Caki2 (cell line): ENCODE data around the gene SLC39A3. TPM values are rescaled to one million over a fixed set of nuclear protein-coding genes. Genes with fewer than 3 reads are reported as not detected.

Source experiments
- DNase-seq: peaks from one replicate; pipeline ENCODE4 v3.0.0-alpha.2; 2015; ENCODE audit warnings: low read depth
- in situ Hi-C: cut with HindIII; loops from 2 replicates; pipeline ENCODE4 v1.10.0; 2016; ENCODE audit warnings: low sequenced_read_pairs, low pct_unique_long_range_greater_than_20kb, mixed read lengths
- total RNA-seq: library from RNA; depleted of rRNA; stranded (reverse); fragments of >200 nt; shearing (Covaris generic); gene quantifications from 2 replicates; pipeline ENCODE4 v1.2.3, GENCODE V29; 2014; ENCODE audit warnings: low replicate concordance; rRNA removed

The SLC39A3 gene, protein sequence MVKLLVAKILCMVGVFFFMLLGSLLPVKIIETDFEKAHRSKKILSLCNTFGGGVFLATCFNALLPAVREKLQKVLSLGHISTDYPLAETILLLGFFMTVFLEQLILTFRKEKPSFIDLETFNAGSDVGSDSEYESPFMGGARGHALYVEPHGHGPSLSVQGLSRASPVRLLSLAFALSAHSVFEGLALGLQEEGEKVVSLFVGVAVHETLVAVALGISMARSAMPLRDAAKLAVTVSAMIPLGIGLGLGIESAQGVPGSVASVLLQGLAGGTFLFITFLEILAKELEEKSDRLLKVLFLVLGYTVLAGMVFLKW
- 32.1 and 33.1 TPM in 2 replicates for total RNA-seq

DNA sequence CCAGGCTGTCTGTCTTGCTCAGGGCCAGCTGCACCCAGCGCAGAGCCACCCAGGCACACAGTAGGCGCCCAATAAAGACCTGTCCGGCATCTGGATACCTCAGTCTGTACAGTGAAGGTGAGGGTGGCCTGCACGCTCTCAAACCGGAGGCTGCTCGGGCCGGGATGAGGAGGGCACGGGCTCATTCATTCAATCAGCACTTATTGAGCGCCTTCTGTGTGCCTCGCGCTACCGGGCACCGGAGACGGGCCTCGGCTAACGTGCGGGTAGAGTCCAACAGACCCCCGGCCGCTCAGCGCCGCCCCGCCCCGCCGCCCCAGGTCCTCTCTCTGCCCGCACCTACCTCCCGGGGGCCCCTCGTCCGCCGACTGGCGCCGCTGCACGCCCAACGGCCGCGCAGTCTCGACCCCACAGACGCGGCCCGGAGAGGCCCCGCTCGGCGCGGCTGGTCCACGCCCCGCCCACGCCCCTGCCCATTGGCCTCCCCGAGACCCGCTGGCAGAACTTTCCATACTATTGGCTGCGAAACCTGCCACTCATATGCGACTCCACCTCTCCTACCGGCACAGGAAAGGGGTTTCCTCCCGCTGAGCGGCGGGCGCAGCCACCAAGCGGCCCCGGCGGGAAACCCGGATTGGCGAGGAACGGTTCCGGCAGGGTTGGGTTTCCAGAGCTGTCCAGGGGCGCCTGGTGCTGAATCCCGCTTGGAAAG, at the start of gene SLC39A3:
Gene SLC39A3, minus strand, starts transcription at position 416 of the 712 bp plus-strand sequence. CDS start 2,760 bp downstream, outside the sequence.
- peak; percentile 93 for DNase-seq
- in situ Hi-C loops, result no loop called here

DNA sequence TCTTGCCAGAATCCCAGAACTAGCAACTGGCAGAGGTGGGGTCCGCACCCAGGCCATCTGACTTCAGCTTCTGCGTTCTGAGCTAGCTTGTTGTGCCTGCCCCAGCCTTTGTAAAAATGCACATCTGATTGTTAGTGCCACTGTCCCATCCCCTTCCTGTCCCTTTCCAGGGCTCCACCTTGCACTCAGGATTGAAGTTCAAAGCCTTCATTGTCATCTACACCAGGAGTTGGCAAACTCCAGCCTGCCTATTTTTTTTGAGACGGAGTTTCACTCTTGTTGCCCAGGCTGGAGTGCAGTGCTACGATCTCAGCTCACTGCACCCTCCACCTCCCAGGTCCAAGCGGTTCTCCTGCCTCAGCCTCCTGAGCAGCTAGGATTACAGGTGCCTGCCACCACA, 48.4 kb upstream of the SLC39A3 start:
- in situ Hi-C loops, result no loop called here
- no peak for DNase-seq

DNA sequence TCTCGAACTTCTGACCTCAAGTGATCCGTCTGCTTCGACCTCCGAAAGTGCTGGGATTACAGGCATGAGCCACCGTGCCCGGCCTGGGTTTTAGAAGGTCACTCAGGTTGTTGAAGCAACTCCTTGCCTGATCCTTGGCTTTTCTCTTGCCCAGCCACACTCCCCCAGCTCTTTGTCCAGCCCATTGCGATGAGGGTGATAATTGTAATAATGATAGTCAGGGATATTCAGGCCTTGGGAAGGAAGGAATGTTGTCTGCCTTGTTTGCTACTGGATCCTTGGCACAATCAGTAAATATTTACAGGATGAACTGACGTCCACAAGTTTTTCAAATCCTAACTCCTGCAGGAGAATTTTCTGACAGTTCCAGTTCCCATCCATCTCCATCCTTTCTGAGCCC, 47.3 kb upstream of the SLC39A3 start:
- no peak for DNase-seq
- in situ Hi-C loops, result no loop called here

DNA sequence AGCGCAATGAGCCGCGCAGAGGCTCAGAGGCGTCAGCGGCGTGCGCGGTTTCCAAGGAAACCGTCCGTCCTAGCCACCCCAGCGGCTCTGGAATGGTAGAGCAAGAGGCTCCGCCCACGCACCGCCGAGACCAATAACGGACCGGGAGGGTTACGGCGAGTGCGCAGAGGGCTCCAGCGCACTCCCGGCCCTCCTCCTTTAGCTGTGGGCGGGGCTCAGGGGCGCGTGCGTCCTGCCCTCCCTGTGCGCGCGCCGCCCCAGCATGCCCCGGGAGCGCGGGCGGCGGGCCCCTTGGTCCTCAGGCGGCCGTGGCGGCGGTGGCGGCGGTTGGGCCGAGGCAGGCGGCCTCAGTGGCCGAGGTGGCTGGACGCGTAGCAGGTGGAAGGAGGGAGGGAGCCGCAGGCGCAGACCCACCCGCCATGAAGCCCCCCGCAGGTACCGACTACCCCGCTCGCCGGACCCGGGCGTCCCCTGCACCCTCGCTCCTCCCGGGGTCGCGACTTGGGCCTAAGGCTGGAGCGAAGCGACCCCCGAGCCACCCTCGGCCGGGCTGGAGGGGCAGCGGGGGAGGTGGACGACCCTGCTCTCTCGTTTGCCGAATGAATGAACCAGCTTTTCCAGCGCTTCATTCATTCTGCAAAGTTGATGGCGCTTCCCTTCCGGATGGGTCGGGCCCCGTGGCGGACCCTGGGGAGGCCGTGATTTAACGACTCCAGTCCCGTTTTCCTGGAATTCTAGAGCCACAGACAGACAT, 45.6 kb upstream of the SLC39A3 start, which contains the start of gene THOP1:
Gene THOP1, plus strand, starts transcription at position 260 of the 754 bp plus-strand sequence. Its CDS starts 160 bp downstream, at position 420.
- in situ Hi-C loops, result no loop called here
- DNase-seq, result peak; percentile 94

DNA sequence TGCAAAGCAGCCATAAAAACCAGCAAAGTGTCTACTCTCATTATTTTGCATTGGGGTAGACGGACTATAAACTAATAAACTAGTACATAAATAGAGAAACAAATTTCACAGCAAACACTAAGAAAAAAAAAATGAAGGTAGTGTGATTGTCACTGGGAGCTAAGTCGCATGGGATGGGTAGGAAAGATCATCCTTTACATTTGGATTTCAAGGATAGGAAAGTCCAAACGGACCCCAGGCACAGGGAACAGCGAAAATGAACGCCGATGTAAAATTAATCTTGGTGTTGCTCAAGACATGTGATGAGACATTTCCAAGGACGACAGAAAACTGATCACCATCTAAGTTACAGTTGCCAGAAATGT, 43.9 kb upstream of the SLC39A3 start:
- in situ Hi-C loops, result no loop called here
- DNase-seq, result no peak

GRCh38 chr19:2782936-2783780, 43.3 kb upstream of the SLC39A3 start, which contains the start of gene SGTA:
SGTA (minus strand) TSS chr19:2783273; CDS start chr19:2769068, 14,205 bp downstream.
- in situ Hi-C loops, result no loop called here
- DNase-seq, result peak; percentile 97

GRCh38 chr19:2782329-2782935, 42.6 kb upstream of the SLC39A3 start:
- in situ Hi-C loops, result no loop called here
- no peak for DNase-seq

GRCh38 chr19:2780284-2780683, 40.5 kb upstream of the SLC39A3 start:
- in situ Hi-C loops, result no loop called here

GRCh38 chr19:2779121-2779740, 39.4 kb upstream of the SLC39A3 start:
- no peak for DNase-seq
- in situ Hi-C loops, result no loop called here

More at GRCh38 chr19:2780284-2780683, 40.5 kb upstream of the SLC39A3 start:
- DNase-seq, result no peak

GRCh38 chr19:2777952-2778683, 38.3 kb upstream of the SLC39A3 start:
- in situ Hi-C loops, result no loop called here
- no peak for DNase-seq

GRCh38 chr19:2775556-2776430, 36.0 kb upstream of the SLC39A3 start:
- in situ Hi-C loops, result no loop called here
- no peak for DNase-seq

- DNase-seq, result no peak
- in situ Hi-C loops, result no loop called here
These were observed 35.2 kb upstream of the SLC39A3 start for GRCh38 chr19:2774953-2775555.

- in situ Hi-C loops, result no loop called here
These were observed 34.4 kb upstream of the SLC39A3 start for GRCh38 chr19:2774083-2774679.

DNA sequence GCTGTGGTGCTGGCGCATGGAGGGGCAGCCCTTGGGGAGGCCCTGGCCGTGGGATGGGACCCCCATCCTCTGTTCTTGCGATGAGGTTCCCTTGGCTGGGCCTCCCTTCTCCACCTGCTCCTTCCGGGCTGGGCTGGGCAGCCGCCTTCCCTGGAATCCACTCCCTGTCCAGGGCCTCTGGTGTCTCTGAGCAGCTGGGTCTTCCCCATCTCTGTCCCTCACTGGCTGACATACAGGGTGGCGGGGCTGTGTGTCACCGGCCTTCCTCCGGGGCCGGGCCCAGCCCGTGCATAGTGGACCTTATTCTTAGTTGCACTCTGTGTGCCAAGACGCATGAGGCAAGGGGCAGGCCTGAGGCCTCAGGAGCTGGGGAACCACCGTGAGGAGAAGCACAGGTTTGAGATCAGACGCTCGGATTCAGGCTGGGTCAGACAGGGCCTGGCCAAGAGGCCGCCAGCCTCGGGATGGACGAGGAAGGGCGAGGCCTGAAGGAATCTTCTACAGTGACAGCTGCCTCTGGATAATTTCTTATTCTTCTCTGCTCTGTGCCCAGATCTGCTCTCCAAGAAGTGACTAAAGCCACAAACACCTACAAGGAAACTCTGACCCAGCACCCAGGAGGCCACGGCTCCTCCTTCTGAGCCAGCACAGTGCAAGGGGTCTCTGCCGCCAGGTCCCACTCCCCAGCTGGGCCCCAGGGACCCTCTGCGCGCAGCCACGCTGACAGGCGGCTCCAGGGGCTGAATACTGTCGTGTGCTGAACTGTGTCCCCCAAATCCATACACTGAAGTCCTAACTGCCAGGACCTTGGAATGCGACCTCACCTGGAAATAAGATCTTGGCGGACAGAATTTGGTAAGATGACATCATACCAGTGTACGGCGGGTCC, 32.2 kb upstream of the SLC39A3 start:
- no peak for DNase-seq
- in situ Hi-C loops, result no loop called here

More at GRCh38 chr19:2774083-2774679, 34.4 kb upstream of the SLC39A3 start:
- no peak for DNase-seq
